ENCODE data around the gene C4B.
"Not testable (repeated sequence)": the region's sequence is repeated elsewhere in the genome, so short reads cannot be mapped to it uniquely, and the experiment has no call there.

Gene C4B

DNA sequence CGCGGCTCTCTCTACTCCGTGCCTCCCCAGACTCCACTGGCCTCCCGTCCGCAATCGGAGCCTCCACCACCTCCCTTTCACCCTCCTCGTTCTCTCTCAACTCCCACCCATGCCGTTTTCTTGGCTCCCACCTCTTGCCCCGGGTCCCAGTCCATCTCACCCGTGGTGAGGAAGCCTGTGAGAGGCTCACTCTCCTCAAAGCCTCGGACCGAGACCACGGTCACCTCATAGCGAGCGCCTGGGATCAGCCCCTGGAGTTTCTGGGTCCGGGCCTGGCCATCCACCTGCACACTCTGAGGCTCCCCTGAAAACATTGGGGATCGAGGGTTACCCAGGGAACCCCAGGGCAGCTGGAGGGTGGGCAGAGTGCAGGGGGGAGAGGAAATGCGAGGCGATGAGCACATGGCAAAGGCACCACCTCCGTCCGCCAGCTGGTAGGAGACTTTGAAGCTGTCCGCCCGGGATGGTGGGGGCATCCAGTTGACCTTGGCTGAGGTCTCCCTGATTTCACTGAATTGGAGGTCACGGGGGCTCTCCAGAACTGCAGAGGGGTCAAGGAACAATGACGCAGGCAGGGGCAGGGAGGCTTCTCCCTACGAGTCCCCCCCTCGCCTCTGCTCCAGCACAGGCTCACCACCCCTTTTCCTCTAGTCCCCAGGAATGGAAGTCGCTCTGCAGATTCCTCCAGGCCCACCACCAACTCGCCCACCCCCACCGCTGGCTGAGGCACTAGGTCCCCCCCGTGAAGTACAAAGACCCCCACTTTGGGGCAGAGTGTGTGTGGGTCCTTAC is 29.2 kb downstream of the C4B start:
- Histone ChIP-seq H3K36me3 (ENCODE audit: control insufficient read depth in 1 of 2, insufficient read depth in 2 of 2, low read depth in 1 of 2, low read length in 2 of 2) (peaks cover 3 to 15% of the 10 kb centered on the region in 2 experiments), H3K4me1 (ENCODE audit: control insufficient read depth, insufficient read depth, low read depth, low read length) (peaks cover 11% of the 10 kb centered on the region)
- H3K79me1 ChIP-seq (replicated peaks; ENCODE audit: low read length, poor library complexity, severe bottlenecking); H3K23ac ChIP-seq (ENCODE audit: low read length in 2 of 2); H3K14ac ChIP-seq (ENCODE audit: low read length in 2 of 2); H3K27me3 ChIP-seq (ENCODE audit: control insufficient read depth in 1 of 2, insufficient read depth in 1 of 2, low read length in 2 of 2); H2BK12ac ChIP-seq (ENCODE audit: low read length in 2 of 2); H2AK5ac ChIP-seq (ENCODE audit: low read length, severe bottlenecking); H4K8ac ChIP-seq (ENCODE audit: low read length); H3K9me3 ChIP-seq (ENCODE audit: control insufficient read depth, low read length); H2AFZ ChIP-seq (ENCODE audit: low read depth, low read length); H3K27ac ChIP-seq (ENCODE audit: low read length, poor library complexity, severe bottlenecking); H4K91ac ChIP-seq (ENCODE audit: low read length); H3K4me3 ChIP-seq (ENCODE audit: insufficient read depth in 1 of 2, low read depth in 1 of 2, low read length in 2 of 2); H2BK5ac ChIP-seq (ENCODE audit: low read depth, low read length, poor library complexity, severe bottlenecking); H2BK120ac ChIP-seq (ENCODE audit: low read depth, low read length); H3K4ac ChIP-seq (ENCODE audit: low read depth in 1 of 2, low read length in 2 of 2); H3K18ac ChIP-seq (ENCODE audit: low read depth in 1 of 2, low read length in 2 of 2); H3K9ac ChIP-seq (ENCODE audit: low read length); H2BK15ac ChIP-seq (ENCODE audit: low read depth, poor library complexity, severe bottlenecking); DNase-seq; H3K4me2 ChIP-seq (ENCODE audit: low read length, poor library complexity, severe bottlenecking): not testable (repeated sequence)
- WGBS: 95% methylated on average over 9 of the region's 31 CpGs

DNA sequence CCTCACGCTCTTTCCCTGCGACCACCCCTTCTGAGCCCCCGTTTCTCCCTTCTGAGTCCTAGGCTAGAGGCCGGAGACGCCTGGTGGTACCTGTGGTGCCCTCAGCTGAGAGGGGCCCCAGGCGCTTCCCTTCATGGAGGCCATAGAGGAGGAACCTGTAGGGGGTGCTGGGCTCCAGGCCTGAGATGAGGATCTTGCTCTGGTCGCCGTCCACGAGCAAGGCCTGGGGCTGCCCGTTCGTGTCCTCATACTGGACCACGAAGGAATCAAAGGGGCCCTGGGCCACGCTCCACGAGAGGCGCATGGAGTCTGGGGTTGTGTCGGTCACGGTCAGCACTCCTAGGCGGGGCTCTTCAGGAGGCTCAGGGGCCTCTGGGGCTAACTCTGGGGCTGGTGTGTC is 30.3 kb downstream of the C4B start:
- H3K23ac ChIP-seq (ENCODE audit: low read length in 2 of 2); H2AFZ ChIP-seq (ENCODE audit: low read depth, low read length); H3K18ac ChIP-seq (ENCODE audit: low read depth in 1 of 2, low read length in 2 of 2); H3K27me3 ChIP-seq (ENCODE audit: control insufficient read depth in 1 of 2, insufficient read depth in 1 of 2, low read length in 2 of 2); H3K4me2 ChIP-seq (ENCODE audit: low read length, poor library complexity, severe bottlenecking); H2BK5ac ChIP-seq (ENCODE audit: low read depth, low read length, poor library complexity, severe bottlenecking); H3K14ac ChIP-seq (ENCODE audit: low read length in 2 of 2); H4K8ac ChIP-seq (ENCODE audit: low read length); H2BK15ac ChIP-seq (ENCODE audit: low read depth, poor library complexity, severe bottlenecking); H2BK12ac ChIP-seq (ENCODE audit: low read length in 2 of 2); H3K4ac ChIP-seq (ENCODE audit: low read depth in 1 of 2, low read length in 2 of 2); H4K91ac ChIP-seq (ENCODE audit: low read length); H2BK120ac ChIP-seq (ENCODE audit: low read depth, low read length); DNase-seq; H2AK5ac ChIP-seq (ENCODE audit: low read length, severe bottlenecking); H3K9me3 ChIP-seq (ENCODE audit: control insufficient read depth, low read length); H3K9ac ChIP-seq (ENCODE audit: low read length); H3K4me3 ChIP-seq (ENCODE audit: insufficient read depth in 1 of 2, low read depth in 1 of 2, low read length in 2 of 2); H3K79me1 ChIP-seq (replicated peaks; ENCODE audit: low read length, poor library complexity, severe bottlenecking); H3K27ac ChIP-seq (ENCODE audit: low read length, poor library complexity, severe bottlenecking): not testable (repeated sequence)
- WGBS: 100% methylated on average over 1 of the region's 18 CpGs
- peaks cover 11% of the 10 kb centered on the region for H3K4me1 ChIP-seq (ENCODE audit: control insufficient read depth, insufficient read depth, low read depth, low read length)
- peaks cover 3 to 25% of the 10 kb centered on the region in 2 experiments for H3K36me3 ChIP-seq (ENCODE audit: control insufficient read depth in 1 of 2, insufficient read depth in 2 of 2, low read depth in 1 of 2, low read length in 2 of 2)

DNA sequence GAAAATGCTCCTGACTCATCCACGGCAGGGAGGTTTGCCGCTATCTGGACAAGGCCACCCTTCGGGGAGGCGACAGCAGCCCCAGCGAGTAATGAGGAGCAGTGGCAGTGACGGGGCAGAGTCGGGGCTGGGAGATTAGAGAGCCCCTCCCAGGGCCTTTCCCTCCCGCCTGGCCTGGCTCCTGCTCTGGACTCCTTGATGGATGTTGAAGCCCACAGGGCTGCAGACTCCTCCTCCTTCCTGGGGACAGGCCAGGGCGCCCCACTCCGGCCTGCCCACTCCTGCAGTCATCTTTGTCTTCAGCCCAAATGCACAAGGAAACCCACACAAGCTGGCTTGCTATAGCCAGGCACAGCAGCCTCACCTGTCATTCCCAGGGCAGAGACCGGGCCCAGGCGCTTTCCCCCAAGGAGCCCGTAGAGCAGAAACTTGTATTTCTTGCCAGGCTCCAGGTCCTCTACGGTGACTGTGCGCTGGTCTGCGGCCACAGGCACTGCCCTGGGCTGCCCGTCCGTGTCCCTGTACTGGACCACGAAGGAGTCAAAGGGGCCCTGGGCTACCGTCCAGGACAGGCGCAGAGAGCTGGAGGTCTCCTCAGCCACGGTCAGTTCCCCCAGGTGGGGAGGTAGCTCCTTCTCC is 31.3 kb downstream of the C4B start:
- Histone ChIP-seq H2BK120ac (ENCODE audit: low read depth, low read length) (no peak overlapping the region), H3K4me3 (ENCODE audit: insufficient read depth in 1 of 2, low read depth in 1 of 2, low read length in 2 of 2) (no peak overlapping the region), H3K79me1 (replicated peaks; ENCODE audit: low read length, poor library complexity, severe bottlenecking) (no peaks in the 10 kb centered on the region), H3K4ac (ENCODE audit: low read depth in 1 of 2, low read length in 2 of 2) (no peak overlapping the region), H3K14ac (ENCODE audit: low read length in 2 of 2) (no peak overlapping the region), H2AFZ (ENCODE audit: low read depth, low read length) (no peak overlapping the region), H3K9me3 (ENCODE audit: control insufficient read depth, low read length) (no peaks in the 10 kb centered on the region), H3K4me2 (ENCODE audit: low read length, poor library complexity, severe bottlenecking) (no peak overlapping the region), H4K8ac (ENCODE audit: low read length) (no peak overlapping the region), H2BK5ac (ENCODE audit: low read depth, low read length, poor library complexity, severe bottlenecking) (no peak overlapping the region), H3K23ac (ENCODE audit: low read length in 2 of 2) (no peak overlapping the region), H3K9ac (ENCODE audit: low read length) (peak overlapping the region; percentile 83), H2BK15ac (ENCODE audit: low read depth, poor library complexity, severe bottlenecking) (no peak overlapping the region), H2AK5ac (ENCODE audit: low read length, severe bottlenecking) (no peak overlapping the region), H3K36me3 (ENCODE audit: control insufficient read depth in 1 of 2, insufficient read depth in 2 of 2, low read depth in 1 of 2, low read length in 2 of 2) (peaks cover 3 to 27% of the 10 kb centered on the region in 2 experiments), H3K18ac (ENCODE audit: low read depth in 1 of 2, low read length in 2 of 2) (peak overlapping the region in 1 of 2 experiments; percentile 72), H3K4me1 (ENCODE audit: control insufficient read depth, insufficient read depth, low read depth, low read length) (peaks cover 11% of the 10 kb centered on the region), H2BK12ac (ENCODE audit: low read length in 2 of 2) (peak overlapping the region in 1 of 2 experiments; percentile 46), H3K27me3 (ENCODE audit: control insufficient read depth in 1 of 2, insufficient read depth in 1 of 2, low read length in 2 of 2) (peaks cover 0 to 9% of the 10 kb centered on the region in 2 experiments), H3K27ac (ENCODE audit: low read length, poor library complexity, severe bottlenecking) (no peak overlapping the region), H4K91ac (ENCODE audit: low read length) (no peak overlapping the region)
- DNase-seq: peak; percentile 28
- 86% methylated on average over 22 of the region's 22 CpGs for WGBS

DNA sequence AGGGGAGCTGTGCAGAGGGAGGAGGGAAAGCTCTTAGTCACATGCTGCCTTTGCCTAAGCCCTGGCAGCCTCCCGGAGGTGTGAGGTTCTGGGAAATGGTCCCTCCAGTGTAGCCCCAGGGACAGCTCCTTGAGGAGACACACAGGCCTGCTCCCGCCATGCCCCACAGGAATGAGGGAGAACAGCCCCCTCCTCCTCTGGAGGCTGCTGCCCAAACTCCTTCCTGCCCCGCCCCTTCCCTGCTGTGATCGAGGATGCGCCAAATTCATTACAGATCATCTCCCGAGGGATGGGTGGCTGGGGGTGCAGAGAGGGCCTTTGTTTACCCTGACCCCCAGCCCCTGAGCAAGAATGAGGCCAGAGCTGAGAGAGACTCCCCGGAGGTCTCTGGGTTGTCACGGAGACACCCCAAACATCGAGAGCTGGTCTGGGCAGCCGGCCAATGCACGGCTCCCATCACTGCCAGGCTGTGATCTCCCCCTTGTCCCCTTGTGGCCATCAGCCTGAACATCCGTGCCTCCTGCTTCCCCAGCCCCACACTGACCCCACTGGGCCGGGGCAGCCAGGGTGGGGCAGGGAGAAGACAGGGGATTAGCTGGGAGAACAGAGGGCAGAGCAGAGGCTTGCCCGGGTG is 32.0 kb downstream of the C4B start:
- peak overlapping the region in 1 of 2 experiments; percentile 6 for H3K4ac ChIP-seq (ENCODE audit: low read depth in 1 of 2, low read length in 2 of 2)
- no peak overlapping the region for H2BK15ac ChIP-seq (ENCODE audit: low read depth, poor library complexity, severe bottlenecking)
- peak overlapping the region; percentile 83 for H3K9ac ChIP-seq (ENCODE audit: low read length)
- no peak overlapping the region for H3K27ac ChIP-seq (ENCODE audit: low read length, poor library complexity, severe bottlenecking)
- no peak overlapping the region for H2AFZ ChIP-seq (ENCODE audit: low read depth, low read length)
- no peaks in the 10 kb centered on the region for H3K79me1 ChIP-seq (replicated peaks; ENCODE audit: low read length, poor library complexity, severe bottlenecking)
- no peak overlapping the region for H3K4me2 ChIP-seq (ENCODE audit: low read length, poor library complexity, severe bottlenecking)
- no peak overlapping the region for H3K23ac ChIP-seq (ENCODE audit: low read length in 2 of 2)
- peaks cover 3 to 33% of the 10 kb centered on the region in 2 experiments for H3K36me3 ChIP-seq (ENCODE audit: control insufficient read depth in 1 of 2, insufficient read depth in 2 of 2, low read depth in 1 of 2, low read length in 2 of 2)
- H3K4me1 ChIP-seq (ENCODE audit: control insufficient read depth, insufficient read depth, low read depth, low read length): peaks cover 11% of the 10 kb centered on the region
- H3K27me3 ChIP-seq (ENCODE audit: control insufficient read depth in 1 of 2, insufficient read depth in 1 of 2, low read length in 2 of 2): peaks cover 0 to 14% of the 10 kb centered on the region in 2 experiments
- H3K4me3 ChIP-seq (ENCODE audit: insufficient read depth in 1 of 2, low read depth in 1 of 2, low read length in 2 of 2): no peak overlapping the region
- H3K9me3 ChIP-seq (ENCODE audit: control insufficient read depth, low read length): no peaks in the 10 kb centered on the region
- peak overlapping the region in 1 of 2 experiments; percentile 45 for H3K14ac ChIP-seq (ENCODE audit: low read length in 2 of 2)
- H2BK12ac ChIP-seq (ENCODE audit: low read length in 2 of 2): peak overlapping the region in 1 of 2 experiments; percentile 46
- H4K8ac ChIP-seq (ENCODE audit: low read length): peak overlapping the region; percentile 42
- H3K18ac ChIP-seq (ENCODE audit: low read depth in 1 of 2, low read length in 2 of 2): peak overlapping the region; percentile 24 to 72
- peak overlapping the region; percentile 79 for H4K91ac ChIP-seq (ENCODE audit: low read length)
- H2BK120ac ChIP-seq (ENCODE audit: low read depth, low read length): no peak overlapping the region
- 62% methylated on average over 13 of the region's 14 CpGs for WGBS
- no peak overlapping the region for H2AK5ac ChIP-seq (ENCODE audit: low read length, severe bottlenecking)
- peak; percentile 49 for DNase-seq
- H2BK5ac ChIP-seq (ENCODE audit: low read depth, low read length, poor library complexity, severe bottlenecking): no peak overlapping the region

Data from mesenchymal stem cell (in vitro differentiated cells and primary cell).